Measurements from ENCODE around the gene ANKRD29.
"Not testable (repeated sequence)": the region's sequence is repeated elsewhere in the genome, so short reads cannot be mapped to it uniquely, and the experiment has no call there.

ANKRD29 gene

GRCh38 chr18:23578891-23579653 lies 83.6 kb downstream of the ANKRD29 start:
- DNase-seq = no peak

GRCh38 chr18:23578067-23578701 lies 84.5 kb downstream of the ANKRD29 start:
- DNase-seq = no peak

- not testable (repeated sequence) for DNase-seq
Observed at GRCh38 chr18:23577521-23577920, 85.2 kb downstream of the ANKRD29 start.

GRCh38 chr18:23575309-23575651 lies 87.4 kb downstream of the ANKRD29 start:
- DNase-seq = no peak

- no peak for DNase-seq
Observed at GRCh38 chr18:23574611-23575308, 88.0 kb downstream of the ANKRD29 start.

GRCh38 chr18:23573626-23574431 lies 88.9 kb downstream of the ANKRD29 start:
- no peak for DNase-seq

- no peak for DNase-seq
Observed at GRCh38 chr18:23573020-23573419, 89.7 kb downstream of the ANKRD29 start.

- DNase-seq = no peak
Observed at GRCh38 chr18:23572570-23572969, 90.1 kb downstream of the ANKRD29 start.

GRCh38 chr18:23572012-23572411 lies 90.7 kb downstream of the ANKRD29 start:
- DNase-seq = no peak

GRCh38 chr18:23570912-23571504 lies 91.7 kb downstream of the ANKRD29 start:
- no peak for DNase-seq

GRCh38 chr18:23569299-23570063 lies 93.2 kb downstream of the ANKRD29 start:
- DNase-seq = no peak

- no peak for DNase-seq
Observed at GRCh38 chr18:23568281-23569138, 94.2 kb downstream of the ANKRD29 start.

GRCh38 chr18:23567671-23568070 lies 95.0 kb downstream of the ANKRD29 start:
- no peak for DNase-seq

GRCh38 chr18:23565916-23566547 lies 96.7 kb downstream of the ANKRD29 start:
- no peak for DNase-seq

GRCh38 chr18:23563377-23564043 lies 99.2 kb downstream of the ANKRD29 start:
- no peak for DNase-seq

- no peak for DNase-seq
Observed at GRCh38 chr18:23560186-23560585, 102.5 kb downstream of the ANKRD29 start.

GRCh38 chr18:23557511-23557910 lies 105.2 kb downstream of the ANKRD29 start:
- not testable (repeated sequence) for DNase-seq

GRCh38 chr18:23556145-23556780 lies 106.4 kb downstream of the ANKRD29 start:
- no peak for DNase-seq

GRCh38 chr18:23553887-23554286 lies 108.8 kb downstream of the ANKRD29 start:
- no peak for DNase-seq
